B cell (primary cell): ENCODE measurements around the gene ACACB. TPM values are rescaled to one million over a fixed set of nuclear protein-coding genes. Genes with fewer than 3 reads are reported as not detected.

Experiments
- ATAC-seq: fragments of 200-7000 bp; cut with Tn5 transposase; one replicate; pipeline ENCODE4 v1.10.0; 2021; ENCODE audit warnings: low read depth, mild to moderate bottlenecking, moderate number of reproducible peaks, moderate library complexity
- CTCF ChIA-PET: fragments of 350-600 bp; sonication (Branson Sonifier 250); formaldehyde crosslinking; loops from one replicate; lab custom pipeline; 2021; ENCODE audit warnings: antibody characterized with exemption, inconsistent platforms; lab: Charles Lee
- POLR2A ChIA-PET: fragments of 350-600 bp; sonication (Branson Sonifier 250); formaldehyde crosslinking; loops from one replicate; lab custom pipeline; 2021; ENCODE audit warnings: antibody characterized with exemption; lab: Charles Lee
- DNase-seq: peaks from one replicate; pipeline ENCODE4 v3.0.0; 2013
- H2AFZ ChIP-seq: 2 replicates; pipeline ENCODE4 v1.6.1; 2012; ENCODE audit warnings: mild to moderate bottlenecking, low read depth, low read length; ENCODE audit not compliant: insufficient read depth, poor library complexity, severe bottlenecking
- H3K27ac ChIP-seq, 2 donors: 1 replicate in 1 of 2; 2 replicates in 1 of 2; pipeline ENCODE4 v1.5.1; 2012 to 2013; ENCODE audit warnings: low read length in 2 of 2, mild to moderate bottlenecking in 2 of 2, moderate library complexity in 1 of 2
- H3K27me3 ChIP-seq, 4 experiments: fragments of 200-600 bp in 1 of 4; sonication (generic) in 1 of 4; replicated peaks in 1 of 4; 1 replicate in 2 of 4; 2 replicates in 2 of 4; pipeline versions ENCODE4 v1.6.1 to v1.7.0; 2013 to 2016; ENCODE audit warnings: low read length in 3 of 4, mild to moderate bottlenecking in 2 of 4, mixed read lengths in 1 of 4, moderate library complexity in 1 of 4; ENCODE audit not compliant: insufficient read depth in 4 of 4, control insufficient read depth in 3 of 4; ENCODE audit errors: control extremely low read depth in 1 of 4
- H3K36me3 ChIP-seq, 2 experiments: replicated peaks in 1 of 2; 1 replicate in 1 of 2; 2 replicates in 1 of 2; pipeline versions ENCODE4 v1.6.1 to v1.7.1; 2013; ENCODE audit warnings: low read length in 1 of 2; ENCODE audit not compliant: insufficient read depth in 2 of 2, control insufficient read depth in 1 of 2; ENCODE audit errors: control extremely low read depth in 1 of 2, extremely low read depth in 1 of 2
- H3K4me1 ChIP-seq, 2 donors: fragments of 200-600 bp in 1 of 2; sonication (generic) in 1 of 2; 1 replicate in 1 of 2; 2 replicates in 1 of 2; pipeline versions ENCODE4 v1.5.1 to v1.6.1; 2013 to 2017; ENCODE audit warnings: low read length in 2 of 2; ENCODE audit not compliant: control insufficient read depth in 2 of 2, insufficient read depth in 2 of 2
- H3K4me2 ChIP-seq: replicated peaks from 2 replicates; pipeline ENCODE3; 2012; ENCODE audit warnings: mild to moderate bottlenecking, low read depth, low read length; ENCODE audit not compliant: poor library complexity, severe bottlenecking
- H3K4me3 ChIP-seq, 5 experiments: fragments of 200-600 bp in 1 of 5; sonication (generic) in 1 of 5; 1 replicate in 3 of 5; 2 replicates in 2 of 5; pipeline versions ENCODE4 v1.5.1 to v1.7.0; 2011 to 2016; ENCODE audit warnings: low read length in 4 of 5, mild to moderate bottlenecking in 4 of 5, low read depth in 2 of 5, control low read depth in 1 of 5, moderate library complexity in 1 of 5; ENCODE audit not compliant: insufficient read depth in 1 of 5; ENCODE audit errors: control extremely low read depth in 1 of 5, extremely low read depth in 1 of 5
- H3K79me2 ChIP-seq: fragments of 200-600 bp; sonication (generic); one replicate; pipeline ENCODE4 v1.6.0; 2016; ENCODE audit warnings: low read length; ENCODE audit not compliant: control insufficient read depth, insufficient read depth
- H3K9ac ChIP-seq: fragments of 200-600 bp; sonication (generic); 2 replicates; pipeline ENCODE4 v1.6.1; 2017; ENCODE audit warnings: mild to moderate bottlenecking, low read length, moderate library complexity
- H3K9me3 ChIP-seq, 3 donors: one replicate each; pipeline versions ENCODE4 v1.6.1 to v1.7.1; 2013; ENCODE audit warnings: low read length in 2 of 3; ENCODE audit not compliant: control insufficient read depth in 2 of 3, insufficient read depth in 1 of 3; ENCODE audit errors: control extremely low read depth in 1 of 3
- H4K20me1 ChIP-seq: 2 replicates; pipeline ENCODE4 v1.6.0; 2012; ENCODE audit warnings: mild to moderate bottlenecking, low read length; ENCODE audit not compliant: insufficient read depth, control insufficient read depth, poor library complexity, severe bottlenecking
- H3K27ac Mint-ChIP-seq: one replicate; pipeline ENCODE4 v1.8.0; 2021; ENCODE audit warnings: mixed read lengths
- H3K27me3 Mint-ChIP-seq: one replicate; pipeline ENCODE4 v1.8.0; 2021; ENCODE audit warnings: mixed read lengths
- H3K4me1 Mint-ChIP-seq: one replicate; pipeline ENCODE4 v1.8.0; 2021; ENCODE audit warnings: mixed read lengths
- H3K4me3 Mint-ChIP-seq: one replicate; pipeline ENCODE4 v1.8.0; 2021; ENCODE audit warnings: mixed read lengths
- H3K9me3 Mint-ChIP-seq: one replicate; pipeline ENCODE4 v1.8.0; 2022; ENCODE audit warnings: mixed read lengths; ENCODE audit not compliant: insufficient read depth
- EZH2 ChIP-seq: IDR thresholded peaks from 2 replicates; pipeline ENCODE4 v1.6.1; 2012; ENCODE audit warnings: borderline replicate concordance, low read depth, mild to moderate bottlenecking, moderate library complexity, low read length; ENCODE audit not compliant: insufficient read depth, poor library complexity, severe bottlenecking
- WGBS: methylation state at CpG from one replicate; pipeline ENCODE4 v1.1.5; 2013; ENCODE audit warnings: missing lambda C conversion rate; ENCODE audit not compliant: insufficient coverage; 5-methylcytosine and 5-hydroxymethylcytosine counted together
- intact Hi-C: fragments of 100-400 bp; cut with micrococcal nuclease; formaldehyde crosslinking; loops from one replicate; pipeline ENCODE4 v1.10.0; 2022
- polyA plus RNA-seq: library from polyadenylated mRNA; depleted of rRNA; stranded (reverse); fragments of >200 nt; gene quantifications from 2 replicates; pipeline ENCODE4 v1.2.3, GENCODE V29; 2012
- total RNA-seq, 2 donors: library from RNA; stranded (reverse); fragments of 120-200 nt in 1 of 2; gene quantifications; 1 replicate in 1 of 2; 2 replicates in 1 of 2; pipeline versions ENCODE4 v1.2.3 to v1.2.4, GENCODE V29; 2013 to 2022
- TF ChIP-seq, protein P1 (sequence below): fragments of 200-600 bp; IDR thresholded peaks from one replicate; pipeline ENCODE4 v1.8.0; 2022; ENCODE audit warnings: antibody characterized with exemption, mild to moderate bottlenecking

ACACB gene
- total and polyA plus RNA-seq, 2 donors (not counting 1 experiment from before 2014, with no cell fraction given): 7.4 to 27.5 TPM

DNA sequence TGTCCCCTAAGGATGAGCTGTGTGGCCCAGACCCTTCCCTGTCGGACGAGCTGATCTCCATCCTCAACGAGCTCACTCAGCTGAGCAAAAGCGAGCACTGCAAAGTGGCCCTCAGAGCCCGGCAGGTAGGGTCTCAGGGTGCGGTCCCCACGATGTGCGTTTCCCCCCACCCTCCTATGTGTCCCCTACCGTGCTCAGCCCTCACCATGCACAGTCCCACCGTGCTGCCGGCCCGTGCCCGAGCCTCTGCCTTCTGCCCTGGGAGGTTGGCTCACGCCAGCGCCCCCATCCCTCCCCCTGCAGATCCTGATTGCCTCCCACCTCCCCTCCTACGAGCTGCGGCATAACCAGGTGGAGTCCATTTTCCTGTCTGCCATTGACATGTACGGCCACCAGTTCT, 106.1 kb downstream of the ACACB start:
- no peak overlapping the region for H3K9ac ChIP-seq
- Mint-ChIP-seq H3K4me1 (no peaks in the 10 kb centered on the region), H3K27me3 (no peaks in the 10 kb centered on the region), H3K27ac (no peak overlapping the region), H3K9me3 (no peaks in the 10 kb centered on the region), H3K4me3 (no peak overlapping the region)
- over 99% methylated on average over 18 of the region's 18 CpGs for WGBS
- H4K20me1 ChIP-seq: no peaks in the 10 kb centered on the region
- no peak overlapping the region for H2AFZ ChIP-seq
- H3K27ac ChIP-seq: no peak overlapping the region
- no peaks in the 10 kb centered on the region for H3K4me1 ChIP-seq
- no peaks in the 10 kb centered on the region for H3K27me3 ChIP-seq
- no peak overlapping the region for H3K4me3 ChIP-seq
- POLR2A ChIA-PET: no interaction called here
- DNase-seq: no peak
- peaks cover 0 to 5% of the 10 kb centered on the region in 2 experiments for H3K36me3 ChIP-seq
- no peak for TF ChIP-seq EZH2
- TF ChIP-seq, protein P1, sequence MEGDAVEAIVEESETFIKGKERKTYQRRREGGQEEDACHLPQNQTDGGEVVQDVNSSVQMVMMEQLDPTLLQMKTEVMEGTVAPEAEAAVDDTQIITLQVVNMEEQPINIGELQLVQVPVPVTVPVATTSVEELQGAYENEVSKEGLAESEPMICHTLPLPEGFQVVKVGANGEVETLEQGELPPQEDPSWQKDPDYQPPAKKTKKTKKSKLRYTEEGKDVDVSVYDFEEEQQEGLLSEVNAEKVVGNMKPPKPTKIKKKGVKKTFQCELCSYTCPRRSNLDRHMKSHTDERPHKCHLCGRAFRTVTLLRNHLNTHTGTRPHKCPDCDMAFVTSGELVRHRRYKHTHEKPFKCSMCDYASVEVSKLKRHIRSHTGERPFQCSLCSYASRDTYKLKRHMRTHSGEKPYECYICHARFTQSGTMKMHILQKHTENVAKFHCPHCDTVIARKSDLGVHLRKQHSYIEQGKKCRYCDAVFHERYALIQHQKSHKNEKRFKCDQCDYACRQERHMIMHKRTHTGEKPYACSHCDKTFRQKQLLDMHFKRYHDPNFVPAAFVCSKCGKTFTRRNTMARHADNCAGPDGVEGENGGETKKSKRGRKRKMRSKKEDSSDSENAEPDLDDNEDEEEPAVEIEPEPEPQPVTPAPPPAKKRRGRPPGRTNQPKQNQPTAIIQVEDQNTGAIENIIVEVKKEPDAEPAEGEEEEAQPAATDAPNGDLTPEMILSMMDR: no peak
- no peaks in the 10 kb centered on the region for H3K79me2 ChIP-seq
- no peaks in the 10 kb centered on the region for H3K9me3 ChIP-seq
- intact Hi-C loops: no loop called here
- no peak for ATAC-seq
- CTCF ChIA-PET: no interaction called here
- H3K4me2 ChIP-seq: no peak overlapping the region

DNA sequence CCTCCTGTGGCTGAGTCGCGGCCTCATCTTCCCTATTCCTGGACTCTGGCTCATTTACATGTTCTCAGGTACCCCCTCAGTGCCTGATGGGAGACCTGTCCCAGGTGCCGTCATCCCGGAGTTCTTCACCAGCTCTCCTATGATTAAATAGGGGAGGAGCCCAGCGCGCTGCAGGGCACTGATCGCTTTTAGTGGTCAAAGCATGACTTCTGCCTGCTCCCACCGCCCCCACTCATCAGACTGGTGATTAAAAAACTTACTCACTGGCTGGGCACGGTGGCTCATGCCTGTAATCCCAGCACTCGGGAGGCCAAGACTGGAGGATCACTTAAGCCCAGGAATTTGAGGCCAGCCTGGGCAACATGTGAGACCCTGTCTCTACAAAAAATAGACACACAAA, 106.8 kb downstream of the ACACB start:
- no peaks in the 10 kb centered on the region for H3K9me3 Mint-ChIP-seq
- Histone ChIP-seq H3K9me3 (no peaks in the 10 kb centered on the region), H3K4me2 (no peak overlapping the region), H2AFZ (no peak overlapping the region), H3K4me3 (no peak overlapping the region), H3K79me2 (no peaks in the 10 kb centered on the region), H3K36me3 (peaks cover 0 to 5% of the 10 kb centered on the region in 2 experiments), H3K27ac (no peak overlapping the region), H3K27me3 (no peaks in the 10 kb centered on the region), H3K4me1 (no peaks in the 10 kb centered on the region), H4K20me1 (no peaks in the 10 kb centered on the region), H3K9ac (no peak overlapping the region)
- no peak for DNase-seq
- H3K27me3 Mint-ChIP-seq: no peaks in the 10 kb centered on the region
- no peak for ATAC-seq
- H3K27ac Mint-ChIP-seq: no peak overlapping the region
- intact Hi-C loops: no loop called here
- no peak overlapping the region for H3K4me3 Mint-ChIP-seq
- CTCF ChIA-PET: no interaction called here
- WGBS: 98% methylated on average over 7 of the region's 10 CpGs
- no peaks in the 10 kb centered on the region for H3K4me1 Mint-ChIP-seq
- TF ChIP-seq, protein P1: no peak
- TF ChIP-seq EZH2: no peak
- POLR2A ChIA-PET: no interaction called here
